ENCODE results near the gene PRODH2. TPM values are rescaled to one million over a fixed set of nuclear protein-coding genes. Genes with fewer than 3 reads are reported as not detected.

PRODH2 gene
- total and polyA plus RNA-seq, 2 donors (not counting 3 experiments of a cell fraction or from before 2014, with no cell fraction given) = not detected

DNA sequence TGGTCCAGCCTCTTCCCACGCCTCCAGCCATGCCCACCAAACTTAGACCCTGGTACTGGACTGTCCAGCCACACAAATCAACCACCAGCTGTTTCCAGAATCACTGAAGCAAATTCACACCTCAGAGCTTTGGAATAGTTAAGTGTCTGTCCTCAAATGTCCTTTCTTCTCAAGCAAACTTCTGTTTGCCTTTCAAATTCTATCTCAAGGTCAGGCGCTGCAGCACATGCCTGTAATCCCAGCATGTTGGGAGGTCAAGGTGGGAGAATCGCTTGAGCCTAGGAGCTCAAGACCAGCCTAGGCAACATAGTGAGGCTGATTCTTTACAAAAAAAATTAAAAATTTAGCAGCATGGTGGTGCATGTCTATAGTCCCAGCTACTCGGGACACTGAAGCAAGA is 19.4 kb upstream of the PRODH2 start:
- no peaks in the 10 kb centered on the region for H3K4me1 ChIP-seq (ENCODE audit: control insufficient read depth, extremely low read depth, insufficient read depth, low read length)
- no peaks in the 10 kb centered on the region for H3K36me3 ChIP-seq (ENCODE audit: control insufficient read depth in 2 of 2, extremely low read depth in 1 of 2, insufficient read depth in 2 of 2, low read length in 2 of 2)
- intact Hi-C loops (cut with micrococcal nuclease) = no loop called here
- no peak overlapping the region for H2AFZ ChIP-seq (ENCODE audit: low read depth, low read length)
- H3K79me2 ChIP-seq (ENCODE audit: control insufficient read depth, insufficient read depth, low read length) = no peaks in the 10 kb centered on the region
- H3K9ac ChIP-seq (replicated peaks; ENCODE audit: extremely low read depth, insufficient read depth, low read length) = no peak overlapping the region
- FAIRE-seq = no peak
- H3K4me2 ChIP-seq (ENCODE audit: insufficient read depth, low read length) = no peak overlapping the region
- no peaks in the 10 kb centered on the region for H3K9me3 ChIP-seq (replicated peaks; ENCODE audit: control insufficient read depth, insufficient read depth, low read length)
- CTCF ChIA-PET = no interaction called here
- no peak for DNase-seq (ENCODE audit: low read depth, low spot score)
- POLR2A ChIA-PET = no interaction called here
- no peak overlapping the region for H3K4me3 ChIP-seq (replicated peaks in 1 of 3; ENCODE audit: insufficient read depth in 1 of 3, low read depth in 1 of 3, low read length in 3 of 3)
- no TSS peak for BruUV-seq (replicated peaks)
- H3K27ac ChIP-seq (ENCODE audit: insufficient read depth, low read depth, low read length) = no peak overlapping the region
- H3K9me1 ChIP-seq (replicated peaks; ENCODE audit: control insufficient read depth, extremely low read depth, insufficient read depth, low read length) = no peaks in the 10 kb centered on the region
- no peak for TF ChIP-seq POLR2AphosphoS5 (IDR thresholded peaks at IDR 0.05; ENCODE audit: insufficient read depth, low read depth, low read length)
- dilution Hi-C loops (cut with MboI; ENCODE audit: extremely low pct_ligation_motif_present, low sequenced_read_pairs) = no loop called here
- no peaks in the 10 kb centered on the region for H3K27me3 ChIP-seq (ENCODE audit: control insufficient read depth in 2 of 2, insufficient read depth in 2 of 2, low read length in 2 of 2)
- H4K20me1 ChIP-seq (replicated peaks; ENCODE audit: control insufficient read depth, extremely low read depth, insufficient read depth, low read length) = no peaks in the 10 kb centered on the region

DNA sequence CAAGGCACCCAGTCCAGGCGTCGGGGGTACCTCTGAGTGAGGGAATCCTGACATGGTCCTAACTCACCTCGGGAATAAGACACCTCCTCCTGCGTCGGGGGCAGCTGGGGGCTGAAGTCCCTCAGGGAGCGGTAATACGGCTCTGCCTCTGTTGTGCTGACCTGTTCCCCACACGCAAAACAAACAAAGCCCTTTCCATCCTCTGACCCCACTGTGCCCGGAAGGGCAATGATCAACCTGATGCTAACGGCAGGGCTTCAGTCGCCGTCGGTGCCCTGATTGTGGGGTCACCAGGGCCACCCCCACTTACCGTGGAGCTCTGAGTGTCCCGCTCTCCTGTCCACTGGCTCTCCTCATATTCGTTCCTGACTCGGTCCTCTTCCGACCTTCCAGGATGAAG is 18.3 kb upstream of the PRODH2 start:
- Histone ChIP-seq H3K27me3 (ENCODE audit: control insufficient read depth in 2 of 2, insufficient read depth in 2 of 2, low read length in 2 of 2) (no peaks in the 10 kb centered on the region), H2AFZ (ENCODE audit: low read depth, low read length) (no peak overlapping the region), H3K4me1 (ENCODE audit: control insufficient read depth, extremely low read depth, insufficient read depth, low read length) (no peaks in the 10 kb centered on the region), H3K9me1 (replicated peaks; ENCODE audit: control insufficient read depth, extremely low read depth, insufficient read depth, low read length) (no peaks in the 10 kb centered on the region), H3K27ac (ENCODE audit: insufficient read depth, low read depth, low read length) (no peak overlapping the region), H3K79me2 (ENCODE audit: control insufficient read depth, insufficient read depth, low read length) (no peaks in the 10 kb centered on the region), H3K4me3 (replicated peaks in 1 of 3; ENCODE audit: insufficient read depth in 1 of 3, low read depth in 1 of 3, low read length in 3 of 3) (no peak overlapping the region), H3K36me3 (ENCODE audit: control insufficient read depth in 2 of 2, extremely low read depth in 1 of 2, insufficient read depth in 2 of 2, low read length in 2 of 2) (no peaks in the 10 kb centered on the region), H3K9ac (replicated peaks; ENCODE audit: extremely low read depth, insufficient read depth, low read length) (no peak overlapping the region), H4K20me1 (replicated peaks; ENCODE audit: control insufficient read depth, extremely low read depth, insufficient read depth, low read length) (no peaks in the 10 kb centered on the region), H3K9me3 (replicated peaks; ENCODE audit: control insufficient read depth, insufficient read depth, low read length) (no peaks in the 10 kb centered on the region), H3K4me2 (ENCODE audit: insufficient read depth, low read length) (no peak overlapping the region)
- DNase-seq (ENCODE audit: low read depth, low spot score) (no peak), FAIRE-seq (no peak)
- dilution Hi-C loops (cut with MboI; ENCODE audit: extremely low pct_ligation_motif_present, low sequenced_read_pairs) (no loop called here), intact Hi-C loops (cut with micrococcal nuclease) (no loop called here)
- TF ChIP-seq POLR2AphosphoS5 (IDR thresholded peaks at IDR 0.05; ENCODE audit: insufficient read depth, low read depth, low read length) (no peak), EZH2 (IDR thresholded peaks at IDR 0.05; ENCODE audit: borderline replicate concordance, low read depth, low read length, severe bottlenecking) (no peak), POLR2A (IDR thresholded peaks at IDR 0.05; ENCODE audit: low read depth, low read length) (no peak), GATA2 (IDR thresholded peaks at IDR 0.05; ENCODE audit: insufficient read depth, insufficient read length, low read depth, low read length) (no peak), FOS (IDR thresholded peaks at IDR 0.05; ENCODE audit: borderline replicate concordance, insufficient read depth, low read length) (no peak), MYC (IDR thresholded peaks at IDR 0.05; ENCODE audit: low read depth, low read length) (no peak), JUN (IDR thresholded peaks at IDR 0.05; ENCODE audit: borderline replicate concordance, insufficient read depth, insufficient read length, low read depth) (no peak)
- TF ChIP-seq, protein P1, sequence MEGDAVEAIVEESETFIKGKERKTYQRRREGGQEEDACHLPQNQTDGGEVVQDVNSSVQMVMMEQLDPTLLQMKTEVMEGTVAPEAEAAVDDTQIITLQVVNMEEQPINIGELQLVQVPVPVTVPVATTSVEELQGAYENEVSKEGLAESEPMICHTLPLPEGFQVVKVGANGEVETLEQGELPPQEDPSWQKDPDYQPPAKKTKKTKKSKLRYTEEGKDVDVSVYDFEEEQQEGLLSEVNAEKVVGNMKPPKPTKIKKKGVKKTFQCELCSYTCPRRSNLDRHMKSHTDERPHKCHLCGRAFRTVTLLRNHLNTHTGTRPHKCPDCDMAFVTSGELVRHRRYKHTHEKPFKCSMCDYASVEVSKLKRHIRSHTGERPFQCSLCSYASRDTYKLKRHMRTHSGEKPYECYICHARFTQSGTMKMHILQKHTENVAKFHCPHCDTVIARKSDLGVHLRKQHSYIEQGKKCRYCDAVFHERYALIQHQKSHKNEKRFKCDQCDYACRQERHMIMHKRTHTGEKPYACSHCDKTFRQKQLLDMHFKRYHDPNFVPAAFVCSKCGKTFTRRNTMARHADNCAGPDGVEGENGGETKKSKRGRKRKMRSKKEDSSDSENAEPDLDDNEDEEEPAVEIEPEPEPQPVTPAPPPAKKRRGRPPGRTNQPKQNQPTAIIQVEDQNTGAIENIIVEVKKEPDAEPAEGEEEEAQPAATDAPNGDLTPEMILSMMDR (IDR thresholded peaks at IDR 0.05; ENCODE audit: extremely low read depth in 1 of 2, insufficient read depth in 1 of 2, low read depth in 1 of 2, low read length in 2 of 2) = no peak
- TF ChIP-seq, protein P2, sequence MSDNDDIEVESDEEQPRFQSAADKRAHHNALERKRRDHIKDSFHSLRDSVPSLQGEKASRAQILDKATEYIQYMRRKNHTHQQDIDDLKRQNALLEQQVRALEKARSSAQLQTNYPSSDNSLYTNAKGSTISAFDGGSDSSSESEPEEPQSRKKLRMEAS (IDR thresholded peaks at IDR 0.05; ENCODE audit: insufficient read depth, insufficient read length) = no peak
- ChIA-PET POLR2A (no interaction called here), CTCF (no interaction called here)
- BruUV-seq (replicated peaks) = no TSS peak

All from endothelial cell of umbilical vein (primary cell).